Upper lobe of left lung (tissue), 6 donors: Measurements from ENCODE around the gene SLC26A8. TPM values are rescaled to one million over a fixed set of nuclear protein-coding genes. Genes with fewer than 3 reads are reported as not detected.

Experiments
- ATAC-seq, 2 donors: fragments of 200-7000 bp; cut with Tn5 transposase; one replicate each; pipeline ENCODE4 v1.9.1; 2022; ENCODE audit warnings: mild to moderate bottlenecking in 2 of 2, moderate library complexity in 2 of 2; ENCODE audit not compliant: low FRiP score in 2 of 2
- DNase-seq, 2 donors: peaks; one replicate each; pipeline ENCODE4 v3.0.0-alpha.2; 2019 to 2020
- H3K27ac ChIP-seq, 4 donors: fragments of 200-600 bp; sonication (generic); one replicate each; pipeline ENCODE4 v1.5.1; 2016 to 2019
- H3K27me3 ChIP-seq, 4 donors: fragments of 200-600 bp; sonication (generic); one replicate each; pipeline ENCODE4 v1.5.1; 2017 to 2019
- H3K36me3 ChIP-seq, 4 donors: fragments of 200-600 bp; sonication (generic); one replicate each; pipeline ENCODE4 v1.5.1; 2016 to 2019
- H3K4me1 ChIP-seq, 4 donors: fragments of 200-600 bp; sonication (generic); one replicate each; pipeline ENCODE4 v1.5.1; 2018 to 2019
- H3K4me3 ChIP-seq, 4 donors: fragments of 200-600 bp; sonication (generic); one replicate each; pipeline ENCODE4 v1.5.1; 2017 to 2019; ENCODE audit warnings: mild to moderate bottlenecking in 2 of 4, moderate library complexity in 1 of 4
- H3K9me3 ChIP-seq, 4 donors: fragments of 200-600 bp; sonication (generic); one replicate each; pipeline ENCODE4 v1.5.1; 2018 to 2019
- EP300 ChIP-seq, 4 donors: sonication (generic); formaldehyde crosslinking; IDR thresholded peaks; one replicate each; pipeline ENCODE4 v1.5.1; 2017; ENCODE audit warnings: antibody characterized with exemption in 4 of 4, control low read depth in 2 of 4
- POLR2A ChIP-seq, 4 donors: fragments of 450-650 bp; IDR thresholded peaks; one replicate each; pipeline ENCODE4 v1.5.1; 2016 to 2017; ENCODE audit warnings: antibody characterized with exemption in 4 of 4, mild to moderate bottlenecking in 2 of 4
- POLR2AphosphoS5 ChIP-seq, 2 donors: sonication (generic); formaldehyde crosslinking; IDR thresholded peaks; one replicate each; pipeline ENCODE4 v1.5.1; 2017; ENCODE audit warnings: antibody characterized with exemption in 2 of 2
- WGBS, 2 donors: methylation state at CpG; one replicate each; pipeline ENCODE4 v1.1.5; 2017 to 2018; 5-methylcytosine and 5-hydroxymethylcytosine counted together
- total RNA-seq, 6 donors: library from RNA; depleted of rRNA in 4 of 6; stranded (reverse); fragments of >200 nt in 4 of 6; gene quantifications; one replicate each; pipeline versions ENCODE4 v1.1.0 to v1.2.1, GENCODE V29; 2016 to 2021
- TF ChIP-seq, protein P1 (sequence below), 6 experiments: fragments of 450-650 bp in 4 of 6; fragments of 200-600 bp in 2 of 6; sonication (generic) in 2 of 6; IDR thresholded peaks; one replicate each; pipeline ENCODE4 v1.5.1; 2016 to 2019; ENCODE audit warnings: antibody characterized with exemption in 6 of 6
- donor health status: DM: no; HTN: no; CAD: no; lungs with moderate emphysema.
- donor health status: DM: no; HTN: yes; CAD: no; lungs with severe emphysema.

SLC26A8 gene
- total RNA-seq, 6 donors from 2014 or later, result under 0.01 to 1.5 (median 0.80) TPM

DNA sequence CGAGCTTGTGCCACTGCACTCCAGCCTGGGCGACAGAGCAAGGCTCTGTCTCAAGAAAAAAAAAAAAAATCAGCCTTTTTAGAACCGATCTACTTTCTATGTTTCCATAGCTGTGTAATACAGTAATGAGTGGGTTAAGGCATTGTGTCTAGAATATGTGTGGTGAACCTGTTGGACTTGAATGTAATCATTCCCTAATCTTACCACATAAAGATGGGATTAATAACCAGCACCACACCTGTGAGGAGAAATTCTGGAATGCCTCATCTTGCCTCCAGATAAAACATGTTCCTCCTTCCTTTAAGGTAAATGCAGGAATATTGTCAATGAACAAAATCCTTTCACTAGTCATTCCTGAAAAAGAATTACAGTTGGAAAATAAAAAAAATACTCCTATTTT is 46.8 kb upstream of the SLC26A8 start:
- H3K4me3 ChIP-seq, result no peak overlapping the region
- H3K36me3 ChIP-seq, result peaks cover 0 to 17% (median 1%) of the 10 kb centered on the region in 4 donors
- no peak overlapping the region for H3K27ac ChIP-seq
- no peaks in the 10 kb centered on the region for H3K27me3 ChIP-seq
- WGBS, 2 donors, result 92 to 94% methylated on average over 3 of the region's 3 CpGs
- DNase-seq (no peak), ATAC-seq (no peak)
- H3K9me3 ChIP-seq, result no peaks in the 10 kb centered on the region
- peaks cover 11 to 27% (median 21%) of the 10 kb centered on the region in 4 donors for H3K4me1 ChIP-seq
- TF ChIP-seq EP300 (IDR thresholded peaks at IDR 0.05) (no peak), POLR2AphosphoS5 (IDR thresholded peaks at IDR 0.05) (no peak), POLR2A (IDR thresholded peaks at IDR 0.05) (no peak)
- TF ChIP-seq, protein P1, sequence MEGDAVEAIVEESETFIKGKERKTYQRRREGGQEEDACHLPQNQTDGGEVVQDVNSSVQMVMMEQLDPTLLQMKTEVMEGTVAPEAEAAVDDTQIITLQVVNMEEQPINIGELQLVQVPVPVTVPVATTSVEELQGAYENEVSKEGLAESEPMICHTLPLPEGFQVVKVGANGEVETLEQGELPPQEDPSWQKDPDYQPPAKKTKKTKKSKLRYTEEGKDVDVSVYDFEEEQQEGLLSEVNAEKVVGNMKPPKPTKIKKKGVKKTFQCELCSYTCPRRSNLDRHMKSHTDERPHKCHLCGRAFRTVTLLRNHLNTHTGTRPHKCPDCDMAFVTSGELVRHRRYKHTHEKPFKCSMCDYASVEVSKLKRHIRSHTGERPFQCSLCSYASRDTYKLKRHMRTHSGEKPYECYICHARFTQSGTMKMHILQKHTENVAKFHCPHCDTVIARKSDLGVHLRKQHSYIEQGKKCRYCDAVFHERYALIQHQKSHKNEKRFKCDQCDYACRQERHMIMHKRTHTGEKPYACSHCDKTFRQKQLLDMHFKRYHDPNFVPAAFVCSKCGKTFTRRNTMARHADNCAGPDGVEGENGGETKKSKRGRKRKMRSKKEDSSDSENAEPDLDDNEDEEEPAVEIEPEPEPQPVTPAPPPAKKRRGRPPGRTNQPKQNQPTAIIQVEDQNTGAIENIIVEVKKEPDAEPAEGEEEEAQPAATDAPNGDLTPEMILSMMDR (IDR thresholded peaks at IDR 0.05), result no peak

DNA sequence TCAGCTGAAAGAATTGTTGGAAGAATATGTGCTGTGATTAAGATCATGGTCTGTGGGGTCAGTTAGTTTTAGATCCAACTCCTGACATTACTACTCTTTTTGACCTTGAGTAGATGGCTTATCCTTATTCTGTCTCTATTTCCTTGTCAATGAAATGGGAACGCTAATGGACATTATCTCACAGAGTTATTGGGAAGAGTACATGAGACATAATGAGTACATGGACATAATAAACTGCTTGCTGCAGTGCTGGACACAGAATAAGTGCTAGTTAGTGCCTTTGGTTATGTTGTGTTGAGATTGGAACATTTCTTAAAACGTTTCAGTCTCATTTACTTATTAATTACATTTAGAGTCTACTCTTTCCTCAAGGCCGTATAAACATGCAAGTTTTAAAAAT is 45.8 kb upstream of the SLC26A8 start:
- Histone ChIP-seq H3K36me3 (peaks cover 0 to 7% (median 0%) of the 10 kb centered on the region in 4 donors), H3K4me1 (peaks cover 18 to 37% (median 26%) of the 10 kb centered on the region in 4 donors), H3K4me3 (no peak overlapping the region), H3K27me3 (no peaks in the 10 kb centered on the region), H3K27ac (no peak overlapping the region), H3K9me3 (no peaks in the 10 kb centered on the region)
- no peak for DNase-seq
- no peak for ATAC-seq
- 65 to 70% methylated on average over 3 of the region's 3 CpGs for WGBS, 2 donors
- TF ChIP-seq POLR2AphosphoS5 (IDR thresholded peaks at IDR 0.05) (no peak), EP300 (IDR thresholded peaks at IDR 0.05) (no peak), POLR2A (IDR thresholded peaks at IDR 0.05) (no peak)
- TF ChIP-seq, protein P1 (IDR thresholded peaks at IDR 0.05), result no peak

DNA sequence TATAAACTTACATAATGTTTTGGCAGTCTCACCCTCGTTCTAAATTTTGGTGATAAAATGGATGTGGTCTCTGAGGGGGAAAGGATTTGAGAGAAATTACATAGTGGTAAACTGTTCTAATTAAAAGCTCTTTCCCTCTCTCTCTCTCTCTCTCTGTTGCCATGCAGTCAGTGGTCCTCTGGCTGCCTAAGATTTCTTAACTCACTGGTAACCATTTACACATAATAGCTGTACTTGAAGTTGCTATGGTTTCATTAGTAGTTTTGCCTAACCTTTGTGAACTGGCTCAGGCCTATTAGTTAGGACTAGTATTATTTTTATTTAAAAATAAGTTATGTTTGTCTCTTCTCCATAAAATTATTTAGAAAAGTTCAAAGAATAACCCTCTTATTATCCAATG is 45.1 kb upstream of the SLC26A8 start:
- ATAC-seq (no peak), DNase-seq (no peak)
- H3K9me3 ChIP-seq, result no peaks in the 10 kb centered on the region
- H3K27me3 ChIP-seq, result no peaks in the 10 kb centered on the region
- no peak overlapping the region for H3K4me3 ChIP-seq
- 53 to 58% methylated on average over 1 of the region's 1 CpG for WGBS, 2 donors
- no peak overlapping the region for H3K27ac ChIP-seq
- TF ChIP-seq EP300 (IDR thresholded peaks at IDR 0.05), result no peak
- no peak for TF ChIP-seq POLR2AphosphoS5 (IDR thresholded peaks at IDR 0.05)
- TF ChIP-seq, protein P1 (IDR thresholded peaks at IDR 0.05), result no peak
- no peak for TF ChIP-seq POLR2A (IDR thresholded peaks at IDR 0.05)
- peaks cover 24 to 44% (median 29%) of the 10 kb centered on the region in 4 donors for H3K4me1 ChIP-seq
- peaks cover 0 to 3% (median 0%) of the 10 kb centered on the region in 4 donors for H3K36me3 ChIP-seq

DNA sequence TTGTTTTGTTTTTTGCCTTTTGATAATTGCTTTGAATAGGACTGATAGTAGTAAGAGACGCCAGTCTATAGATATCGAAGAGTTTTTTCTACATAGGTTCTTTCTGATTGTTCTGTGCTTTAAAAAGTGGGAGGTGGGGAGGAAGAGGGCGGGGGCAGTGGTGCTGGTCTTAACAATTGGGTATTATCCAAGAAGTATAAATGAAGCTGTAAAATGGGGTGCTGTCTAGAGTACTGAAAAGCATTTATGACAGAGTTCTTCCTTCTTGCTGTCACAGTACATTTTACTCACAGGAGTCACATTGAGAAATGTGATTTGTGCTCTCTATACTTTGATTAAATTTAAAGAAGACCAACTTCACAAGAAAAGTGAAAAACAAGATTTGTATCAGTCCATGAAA is 44.1 kb upstream of the SLC26A8 start:
- Histone ChIP-seq H3K4me1 (peaks cover 30 to 54% (median 32%) of the 10 kb centered on the region in 4 donors), H3K27me3 (no peaks in the 10 kb centered on the region), H3K36me3 (no peaks in the 10 kb centered on the region), H3K27ac (no peak overlapping the region), H3K9me3 (no peaks in the 10 kb centered on the region), H3K4me3 (no peak overlapping the region)
- ATAC-seq (no peak), DNase-seq (no peak)
- TF ChIP-seq POLR2AphosphoS5 (IDR thresholded peaks at IDR 0.05) (no peak), POLR2A (IDR thresholded peaks at IDR 0.05) (no peak), EP300 (IDR thresholded peaks at IDR 0.05) (no peak)
- TF ChIP-seq, protein P1 (IDR thresholded peaks at IDR 0.05), result no peak
- 68 to 79% methylated on average over 3 of the region's 3 CpGs for WGBS, 2 donors

DNA sequence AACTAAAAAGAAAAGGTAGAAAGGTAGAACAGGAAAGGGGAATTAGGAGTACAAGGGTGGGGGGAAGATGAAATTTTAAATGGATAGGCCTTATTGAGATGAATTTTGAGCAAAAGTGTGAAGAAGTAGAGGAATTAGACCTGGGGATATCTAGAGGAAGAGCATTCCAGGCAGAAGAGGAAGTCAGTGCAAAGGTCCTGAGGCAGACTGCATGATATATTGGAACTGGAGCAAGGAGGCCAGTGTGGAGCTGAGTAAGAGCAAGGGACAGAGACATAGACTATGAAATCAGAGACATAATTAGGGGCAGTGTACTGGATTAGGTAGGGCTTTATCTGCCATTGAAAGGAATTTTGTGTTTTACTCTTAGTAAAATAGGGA is 43.6 kb upstream of the SLC26A8 start:
- no peaks in the 10 kb centered on the region for H3K9me3 ChIP-seq
- DNase-seq (no peak), ATAC-seq (no peak)
- no peak for TF ChIP-seq POLR2AphosphoS5 (IDR thresholded peaks at IDR 0.05)
- TF ChIP-seq, protein P1 (IDR thresholded peaks at IDR 0.05), result no peak
- no peak for TF ChIP-seq EP300 (IDR thresholded peaks at IDR 0.05)
- TF ChIP-seq POLR2A (IDR thresholded peaks at IDR 0.05), result no peak
- no peaks in the 10 kb centered on the region for H3K27me3 ChIP-seq
- no peak overlapping the region for H3K4me3 ChIP-seq
- peaks cover 30 to 58% (median 34%) of the 10 kb centered on the region in 4 donors for H3K4me1 ChIP-seq
- peaks cover 0 to 2% (median 0%) of the 10 kb centered on the region in 4 donors for H3K36me3 ChIP-seq
- H3K27ac ChIP-seq, result no peak overlapping the region
